Measurements from ENCODE around the gene FRMD4A. TPM values are rescaled to one million over a fixed set of nuclear protein-coding genes. Genes with fewer than 3 reads are reported as not detected.

FRMD4A gene
- total RNA-seq, 1 donor from 2014 or later = 20.2 TPM

GRCh38 chr10:13776861-13777311 lies 553.8 kb downstream of the FRMD4A start:
- Histone ChIP-seq H3K36me3 (peaks cover 5% of the 10 kb centered on the region), H3K4me1 (peaks cover 6% of the 10 kb centered on the region), H3K9ac (no peak overlapping the region), H3K79me2 (ENCODE audit: low read depth) (no peaks in the 10 kb centered on the region), H4K20me1 (ENCODE audit: low read depth) (no peaks in the 10 kb centered on the region), H3F3A (ENCODE audit: low read depth) (peaks cover 5% of the 10 kb centered on the region), H3K9me3 (ENCODE audit: low read depth) (no peaks in the 10 kb centered on the region), H3K27ac (no peak overlapping the region), H3K4me2 (no peak overlapping the region), H3K27me3 (no peaks in the 10 kb centered on the region), H3K4me3 (no peak overlapping the region), H2AFZ (replicated peaks) (no peak overlapping the region)
- Mint-ChIP-seq H3K4me1 (peaks cover 9% of the 10 kb centered on the region), H3K36me3 (peaks cover 30% of the 10 kb centered on the region), H3K27ac (no peak overlapping the region), H3K9me3 (peaks cover 2% of the 10 kb centered on the region), H3K4me3 (no peak overlapping the region), H3K27me3 (ENCODE audit: insufficient read depth, low read depth) (peaks cover 2% of the 10 kb centered on the region)
- no peak for TF ChIP-seq EZH2phosphoT487 (IDR thresholded peaks at IDR 0.05)
- TF ChIP-seq CTCF (IDR thresholded peaks at IDR 0.05) = no peak
- no peak for TF ChIP-seq EZH2 (IDR thresholded peaks at IDR 0.05)
- DNase-seq (ENCODE audit: low spot score) = no peak

DNA sequence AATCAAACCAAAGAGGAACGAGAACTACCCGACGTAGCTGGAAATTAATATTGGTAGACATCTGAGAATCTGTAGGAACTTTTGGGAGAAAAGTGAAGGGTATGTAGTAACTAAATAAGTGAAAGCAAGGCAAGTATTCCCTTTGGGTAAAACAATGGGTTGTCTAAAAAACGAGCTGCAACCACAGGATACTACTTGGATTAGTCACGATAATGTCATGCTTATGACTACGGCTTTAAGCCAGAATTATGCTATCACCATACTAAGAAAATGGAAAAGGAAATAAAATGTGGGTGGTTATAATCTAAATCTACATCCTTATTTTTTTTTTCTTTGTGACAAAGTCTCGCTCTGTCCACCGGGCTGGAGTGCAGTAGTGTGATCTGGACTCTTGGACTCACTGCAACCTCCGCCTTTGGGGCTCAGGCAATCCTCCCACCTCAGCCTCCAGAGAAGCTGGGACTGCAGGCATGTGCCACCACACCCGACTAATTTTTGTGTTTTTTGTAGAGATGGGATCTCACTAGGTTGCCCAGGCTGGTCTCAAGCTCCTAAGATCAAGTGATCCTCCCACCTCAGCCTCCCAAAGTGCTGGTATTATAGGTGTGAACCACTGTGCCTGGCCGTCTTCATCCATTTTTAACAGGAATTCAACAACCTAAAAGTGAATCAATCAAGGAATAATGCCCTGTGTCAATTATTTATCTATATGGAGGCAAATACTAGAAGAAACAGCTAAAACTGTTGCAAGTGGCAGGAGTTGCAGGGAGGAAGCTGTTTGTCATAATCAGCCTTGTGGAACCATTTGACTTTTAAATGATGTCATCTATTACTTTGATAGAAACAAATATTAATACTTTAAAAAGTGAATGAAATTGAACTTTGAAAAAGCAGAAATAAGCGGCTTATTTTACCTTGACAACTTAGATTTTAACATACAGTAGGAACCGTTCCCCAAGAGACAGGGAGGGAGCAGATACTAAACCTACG lies 554.6 kb downstream of the FRMD4A start:
- H3K9me3 ChIP-seq (ENCODE audit: low read depth) = no peaks in the 10 kb centered on the region
- no peaks in the 10 kb centered on the region for H4K20me1 ChIP-seq (ENCODE audit: low read depth)
- no peak overlapping the region for H3K9ac ChIP-seq
- peaks cover 5% of the 10 kb centered on the region for H3F3A ChIP-seq (ENCODE audit: low read depth)
- no peak overlapping the region for H3K27ac Mint-ChIP-seq
- no peaks in the 10 kb centered on the region for H3K79me2 ChIP-seq (ENCODE audit: low read depth)
- no peak overlapping the region for H3K4me3 ChIP-seq
- DNase-seq (ENCODE audit: low spot score) = no peak
- peaks cover 6% of the 10 kb centered on the region for H3K4me1 ChIP-seq
- no peak overlapping the region for H2AFZ ChIP-seq (replicated peaks)
- H3K27ac ChIP-seq = no peak overlapping the region
- no peak for TF ChIP-seq EZH2 (IDR thresholded peaks at IDR 0.05)
- TF ChIP-seq EZH2phosphoT487 (IDR thresholded peaks at IDR 0.05) = no peak
- TF ChIP-seq CTCF (IDR thresholded peaks at IDR 0.05) = no peak
- H3K4me1 Mint-ChIP-seq = peaks cover 9% of the 10 kb centered on the region
- no peak overlapping the region for H3K4me2 ChIP-seq
- peaks cover 27% of the 10 kb centered on the region for H3K36me3 Mint-ChIP-seq
- H3K9me3 Mint-ChIP-seq = peaks cover 2% of the 10 kb centered on the region
- no peak overlapping the region for H3K4me3 Mint-ChIP-seq
- H3K27me3 ChIP-seq = no peaks in the 10 kb centered on the region
- peaks cover 2% of the 10 kb centered on the region for H3K27me3 Mint-ChIP-seq (ENCODE audit: insufficient read depth, low read depth)
- H3K36me3 ChIP-seq = peaks cover 5% of the 10 kb centered on the region

DNA sequence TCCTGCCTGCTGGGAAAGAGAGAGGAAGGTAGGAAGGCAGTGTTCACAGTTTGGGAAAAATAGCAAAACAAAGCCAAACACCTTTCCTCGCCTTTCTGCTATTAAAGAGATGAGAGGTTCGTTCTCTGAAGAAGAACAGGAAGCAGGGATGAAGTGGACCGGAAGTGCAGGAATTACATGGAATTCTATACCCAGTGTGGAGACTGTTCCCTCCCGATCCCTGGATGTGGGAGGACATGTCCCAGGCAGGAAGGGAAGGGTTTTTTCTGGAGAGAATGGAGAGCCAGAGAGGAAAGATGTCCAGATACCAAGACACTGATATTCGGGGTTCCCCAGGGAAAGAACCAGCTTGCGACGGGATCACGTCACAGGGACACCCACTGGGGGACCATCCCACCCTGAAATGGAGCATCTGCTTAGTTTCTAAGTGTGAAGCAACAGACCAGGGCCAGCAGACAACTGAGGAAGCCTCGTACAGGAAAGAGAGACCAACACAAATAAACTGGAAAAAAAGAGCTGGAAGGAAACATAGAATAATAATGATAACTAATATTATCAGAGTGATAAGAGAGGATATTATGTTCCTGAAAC lies 556.3 kb downstream of the FRMD4A start:
- peaks cover 29% of the 10 kb centered on the region for H3K36me3 Mint-ChIP-seq
- no peak overlapping the region for H3K27ac Mint-ChIP-seq

More for the DNA sequence above, 556.3 kb downstream of the FRMD4A start:
- Histone ChIP-seq H3K79me2 (ENCODE audit: low read depth) (no peaks in the 10 kb centered on the region), H3K4me1 (peaks cover 6% of the 10 kb centered on the region), H3K9me3 (ENCODE audit: low read depth) (no peaks in the 10 kb centered on the region), H3K27me3 (no peaks in the 10 kb centered on the region), H2AFZ (replicated peaks) (no peak overlapping the region), H3F3A (ENCODE audit: low read depth) (peaks cover 5% of the 10 kb centered on the region), H3K36me3 (peaks cover 5% of the 10 kb centered on the region), H4K20me1 (ENCODE audit: low read depth) (no peaks in the 10 kb centered on the region), H3K4me3 (no peak overlapping the region), H3K9ac (no peak overlapping the region), H3K4me2 (no peak overlapping the region), H3K27ac (no peak overlapping the region)
- Mint-ChIP-seq H3K27me3 (ENCODE audit: insufficient read depth, low read depth) (peaks cover 2% of the 10 kb centered on the region), H3K4me1 (peaks cover 11% of the 10 kb centered on the region), H3K9me3 (peaks cover 2% of the 10 kb centered on the region), H3K4me3 (no peak overlapping the region)
- TF ChIP-seq EZH2 (IDR thresholded peaks at IDR 0.05) (no peak), EZH2phosphoT487 (IDR thresholded peaks at IDR 0.05) (no peak), CTCF (IDR thresholded peaks at IDR 0.05) (no peak)
- no peak for DNase-seq (ENCODE audit: low spot score)

All from neural progenitor cell (in vitro differentiated cells).